GM12878 (cell line): ENCODE data around the gene ATP5F1D. TPM values are rescaled to one million over a fixed set of nuclear protein-coding genes. Genes with fewer than 3 reads are reported as not detected.

ENCODE experiments used
- ATAC-seq: fragments of 200-7000 bp; cut with Tn5 transposase; 3 replicates; pipeline ENCODE4 v1.9.1; 2020; ENCODE audit warnings: mild to moderate bottlenecking, moderate library complexity
- BruUV-seq: library from RNA; stranded (reverse); fragments of 400-500 nt; replicated peaks from 2 replicates; lab custom pipeline; 2021; lab: Mats Ljungman, UMichigan
- CTCF ChIA-PET: fragments of 300-600 bp; sonication (Branson Sonifier 250); formaldehyde crosslinking; extraction: SDS; loops from one replicate; lab custom pipeline; 2021; ENCODE audit warnings: inconsistent platforms; lab: Yijun Ruan, JAX
- POLR2A ChIA-PET: fragments of 350-600 bp; formaldehyde crosslinking; extraction: SDS; loops from one replicate; lab custom pipeline; 2021; ENCODE audit warnings: inconsistent platforms; lab: Charles Lee
- RAD21 ChIA-PET: fragments of 300-600 bp; sonication (Branson Sonifier 250); formaldehyde crosslinking; loops from one replicate; lab custom pipeline; 2023; ENCODE audit warnings: antibody characterized with exemption; ENCODE audit not compliant: unreplicated experiment; lab: Charles Lee
- SMC1A ChIA-PET: fragments of 300-600 bp; sonication (Branson Sonifier 250); formaldehyde crosslinking; loops from one replicate; lab custom pipeline; 2023; ENCODE audit not compliant: unreplicated experiment, uncharacterized antibody; lab: Charles Lee
- DNase-seq: peaks from one replicate; pipeline ENCODE4 v3.0.0-alpha.2; 2011; ENCODE audit warnings: low read depth, low spot score
- FAIRE-seq: peaks from 3 replicates; lab custom pipeline; 2011; peaks lifted over from hg19 to GRCh38; lab: Jason Lieb, UNC
- H2AFZ ChIP-seq: 2 replicates; pipeline ENCODE4 v1.6.0; 2011; ENCODE audit warnings: low read depth, low read length, control low read depth; ENCODE audit not compliant: control insufficient read depth
- H3K27ac ChIP-seq: 2 replicates; pipeline ENCODE4 v1.5.1; 2011; ENCODE audit warnings: control low read depth; ENCODE audit not compliant: control insufficient read depth, insufficient read depth
- H3K27me3 ChIP-seq, 2 experiments: replicated peaks in 1 of 2; 2 replicates each; pipeline versions ENCODE4 v1.6.0 to v1.6.1; 2011; ENCODE audit warnings: low read length in 1 of 2; ENCODE audit not compliant: control insufficient read depth in 2 of 2, insufficient read depth in 2 of 2
- H3K36me3 ChIP-seq, 2 experiments: 2 replicates each; pipeline ENCODE4 v1.5.1; 2011; ENCODE audit warnings: low read length in 1 of 2; ENCODE audit not compliant: control insufficient read depth in 2 of 2, insufficient read depth in 2 of 2
- H3K4me1 ChIP-seq: 2 replicates; pipeline ENCODE4 v1.6.1; 2011; ENCODE audit warnings: mild to moderate bottlenecking, low read length, moderate library complexity, mixed read lengths; ENCODE audit not compliant: control insufficient read depth, insufficient read depth
- H3K4me2 ChIP-seq: 2 replicates; pipeline ENCODE4 v1.6.0; 2011; ENCODE audit warnings: control low read depth; ENCODE audit not compliant: control insufficient read depth, insufficient read depth
- H3K4me3 ChIP-seq: fragments of 200-600 bp; sonication (generic); 2 replicates; pipeline ENCODE4 v1.5.1; 2016
- H3K79me2 ChIP-seq: 2 replicates; pipeline ENCODE4 v1.6.0; 2011; ENCODE audit warnings: low read length; ENCODE audit not compliant: control insufficient read depth, insufficient read depth
- H3K9ac ChIP-seq: 2 replicates; pipeline ENCODE4 v1.8.0; 2011; ENCODE audit warnings: low read length, control low read depth, mixed read lengths; ENCODE audit not compliant: control insufficient read depth, insufficient read depth
- H3K9me3 ChIP-seq: replicated peaks from 3 replicates; pipeline ENCODE4 v1.5.1; 2011; ENCODE audit warnings: mild to moderate bottlenecking, low read length; ENCODE audit not compliant: control insufficient read depth, insufficient read depth
- H4K20me1 ChIP-seq: 2 replicates; pipeline ENCODE4 v1.6.0; 2011; ENCODE audit not compliant: control insufficient read depth, insufficient read depth
- BCL11A ChIP-seq: IDR thresholded peaks from 2 replicates; pipeline ENCODE4 v1.6.1; 2011; ENCODE audit warnings: low read depth, low read length
- ELK1 ChIP-seq: IDR thresholded peaks from 2 replicates; pipeline ENCODE4 v1.6.1; 2012; ENCODE audit warnings: low read depth, low read length, improper control_type of control experiment
- FOS ChIP-seq: IDR thresholded peaks from 3 replicates; pipeline ENCODE4 v1.6.1; 2011; ENCODE audit warnings: borderline replicate concordance; ENCODE audit not compliant: insufficient read length; ENCODE audit errors: extremely low read depth
- FOXM1 ChIP-seq: IDR thresholded peaks from 2 replicates; pipeline ENCODE4 v1.6.1; 2012; ENCODE audit warnings: low read depth, mild to moderate bottlenecking, inconsistent platforms, low read length, moderate library complexity
- HCFC1 ChIP-seq: fragments of 150-350 bp; IDR thresholded peaks from 2 replicates; pipeline ENCODE4 v1.6.1; 2014; ENCODE audit warnings: low read length
- IKZF1 ChIP-seq: fragments of 450-650 bp; conservative IDR thresholded peaks from 2 replicates; pipeline ENCODE4 v1.6.1; 2017; ENCODE audit warnings: antibody characterized with exemption, mild to moderate bottlenecking
- IKZF2 ChIP-seq, 2 experiments: fragments of 450-650 bp; IDR thresholded peaks; 2 replicates each; pipeline ENCODE4 v1.6.1; 2017; ENCODE audit warnings: mild to moderate bottlenecking in 2 of 2, moderate library complexity in 2 of 2
- MTA3 ChIP-seq: IDR thresholded peaks from 2 replicates; pipeline ENCODE4 v1.6.1; 2012; ENCODE audit warnings: low read length, inconsistent platforms, borderline replicate concordance
- MXI1 ChIP-seq: fragments of 150-350 bp; IDR thresholded peaks from 2 replicates; pipeline ENCODE4 v1.6.1; 2011; ENCODE audit warnings: low read depth, mild to moderate bottlenecking, inconsistent platforms, low read length, improper control_type of control experiment
- NFYA ChIP-seq: IDR thresholded peaks from 2 replicates; pipeline ENCODE4 v1.6.1; 2011; ENCODE audit warnings: low read depth, mild to moderate bottlenecking, low read length, improper control_type of control experiment, borderline replicate concordance
- NFYB ChIP-seq: IDR thresholded peaks from 2 replicates; pipeline ENCODE4 v1.6.1; 2011; ENCODE audit warnings: low read depth, mild to moderate bottlenecking, low read length, improper control_type of control experiment, moderate library complexity; ENCODE audit not compliant: insufficient read depth
- PKNOX1 ChIP-seq: fragments of 450-650 bp; IDR thresholded peaks from 2 replicates; pipeline ENCODE4 v1.6.1; 2016; ENCODE audit warnings: mild to moderate bottlenecking
- POLR2AphosphoS2 ChIP-seq: IDR thresholded peaks from 2 replicates; pipeline ENCODE4 v1.6.1; 2011; ENCODE audit warnings: low read depth, mild to moderate bottlenecking, low read length, improper control_type of control experiment, moderate library complexity
- POLR2AphosphoS5 ChIP-seq: IDR thresholded peaks from 2 replicates; pipeline ENCODE4 v1.6.1; 2011; ENCODE audit warnings: mild to moderate bottlenecking, low read length, inconsistent platforms
- RCOR1 ChIP-seq: conservative IDR thresholded peaks from 2 replicates; pipeline ENCODE4 v1.6.1; 2012; ENCODE audit warnings: low read depth, low read length, improper control_type of control experiment
- SMARCA5 ChIP-seq: fragments of 450-650 bp; IDR thresholded peaks from 2 replicates; pipeline ENCODE4 v1.6.1; 2017; ENCODE audit warnings: mild to moderate bottlenecking
- ZNF384 ChIP-seq: IDR thresholded peaks from 2 replicates; pipeline ENCODE4 v1.6.1; 2012; ENCODE audit warnings: low read depth, mild to moderate bottlenecking, low read length, improper control_type of control experiment, borderline replicate concordance
- ZNF622 ChIP-seq: fragments of 450-650 bp; IDR thresholded peaks from 2 replicates; pipeline ENCODE4 v1.6.1; 2017; ENCODE audit warnings: mild to moderate bottlenecking, inconsistent platforms
- whole genome bisulfite sequencing: methylation state at CpG from one replicate; pipeline ENCODE4 v1.1.6; 2016; ENCODE audit warnings: low lambda C conversion rate; ENCODE audit not compliant: insufficient replicate concordance, insufficient coverage; ENCODE audit errors: missing lambda C conversion rate; 5-methylcytosine and 5-hydroxymethylcytosine counted together
- in situ Hi-C: fragments of 300-500 bp; cut with MboI; formaldehyde crosslinking; loops from 9 replicates; pipeline ENCODE4 v1.14.3; 2018; ENCODE audit warnings: mixed read lengths
- intact Hi-C: fragments of 100-400 bp; cut with micrococcal nuclease; formaldehyde crosslinking; loops from one replicate; pipeline ENCODE4 v1.14.2; 2022; ENCODE audit not compliant: unreplicated experiment
- polyA plus RNA-seq, 11 experiments: library from polyadenylated mRNA; depleted of rRNA in 4 of 11; unstranded in 6 of 11; stranded (reverse) in 5 of 11; fragments of >200 nt; fragmentation: Nextera tagmentation in 4 of 11; fragmentation: Illumina TruSeq in 1 of 11; extraction: Ambion mirVana in 4 of 11; extraction: Trizol in 1 of 11; gene quantifications; 1 replicate in 1 of 11; 2 replicates in 10 of 11; pipeline versions ENCODE4 v1.2.1 to v1.2.3, GENCODE V29; 2011 to 2016; ENCODE audit warnings: inconsistent platforms in 2 of 11, missing spikeins in 2 of 11, low read depth in 1 of 11
- total RNA-seq, 4 experiments: library from RNA; depleted of rRNA in 3 of 4; stranded (reverse); fragments of >200 nt in 3 of 4; fragmentation: Illumina TruSeq in 1 of 4; extraction: Trizol in 1 of 4; gene quantifications; 2 replicates each; pipeline versions ENCODE4 v1.2.1 to v1.2.3, GENCODE V29; 2013 to 2021
- TF ChIP-seq, protein P1 (sequence below): fragments of 450-650 bp; IDR thresholded peaks from 2 replicates; pipeline ENCODE4 v1.6.1; 2017; ENCODE audit warnings: mild to moderate bottlenecking
- TF ChIP-seq, protein P2 (sequence below): fragments of 150-350 bp; IDR thresholded peaks from 2 replicates; pipeline ENCODE4 v1.6.1; 2014; ENCODE audit warnings: mild to moderate bottlenecking, low read depth, low read length

The ATP5F1D gene
- total and polyA plus RNA-seq, 10 of the 15 experiments (the other 5 are each of a cell fraction or from before 2014, with no cell fraction given): 7.2 to 357 (median 49.5) TPM

DNA sequence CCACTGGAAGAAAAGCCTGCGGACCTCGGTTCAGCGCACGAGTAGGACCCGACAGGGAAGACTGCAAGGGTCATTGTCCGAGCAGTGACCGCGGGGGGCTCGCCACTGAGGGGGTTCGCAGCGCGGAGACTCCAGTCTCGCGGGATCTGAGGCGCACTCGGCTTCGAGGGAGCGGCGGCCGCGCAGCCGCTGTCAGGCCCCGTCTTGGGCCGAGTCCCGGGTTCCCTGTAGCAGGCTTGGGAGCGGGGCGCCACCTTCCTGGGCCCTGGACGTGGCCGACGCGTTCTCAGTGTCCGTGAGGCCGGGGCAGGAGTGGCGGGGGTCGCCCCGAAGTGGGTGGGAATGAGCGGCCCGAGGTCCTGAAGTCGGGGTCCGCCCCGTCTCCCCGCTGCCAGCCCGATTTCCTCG, 33.3 kb downstream of the ATP5F1D start:
- H4K20me1 ChIP-seq: no peaks in the 10 kb centered on the region; the same call in 1 of the 2 replicates
- H3K27me3 ChIP-seq: no peaks in the 10 kb centered on the region
- H2AFZ ChIP-seq: peak overlapping the region; percentile 11; the same call in 1 of the 2 replicates
- DNase-seq (no peak), FAIRE-seq (no peak), ATAC-seq (no peak)
- peaks cover 63% of the 10 kb centered on the region for H3K79me2 ChIP-seq
- peaks cover 41 to 49% of the 10 kb centered on the region in 2 experiments for H3K36me3 ChIP-seq
- POLR2A ChIA-PET: interaction anchor here (0.6 to 1.2 kb wide), 5 partner anchors 8 to 962 kb away, joined by 3 to 7 read pairs (median 6); no protein-coding TSS in a partner anchor
- H3K4me1 ChIP-seq: peaks cover 26% of the 10 kb centered on the region
- H3K27ac ChIP-seq: peak overlapping the region; percentile 97
- CTCF ChIA-PET: interaction anchor here (1.0 to 1.5 kb wide), 3 partner anchors 8 to 162 kb away, joined by 3 to 8 read pairs (median 6); no protein-coding TSS in a partner anchor
- BruUV-seq: no TSS peak
- H3K9ac ChIP-seq: peak overlapping the region; percentile 96; the same call in 1 of the 2 replicates
- RAD21 ChIA-PET: interaction anchor here (1.0 to 3.9 kb wide), 3 partner anchors 9 to 98 kb away, joined by 5 to 29 read pairs (median 5); no protein-coding TSS in a partner anchor
- intact Hi-C loops (no loop called here), in situ Hi-C loops (loop anchor here (5.0 kb wide), 1 partner anchor 97 kb away; no protein-coding TSS in a partner anchor)
- peak overlapping the region; percentile 85 for H3K4me2 ChIP-seq
- WGBS: 32% methylated on average over 32 of the region's 44 CpGs
- SMC1A ChIA-PET: interaction anchor here (1.0 kb wide), 1 partner anchor 30 kb away, joined by 5 read pairs; no protein-coding TSS in a partner anchor
- H3K4me3 ChIP-seq: peak overlapping the region; percentile 85; the same call in 1 of the 2 replicates
- no peaks in the 10 kb centered on the region for H3K9me3 ChIP-seq
- TF ChIP-seq NFYB (no peak), IKZF2 (IDR thresholded peaks at IDR 0.05) (no peak), FOS (no peak), POLR2AphosphoS5 (no peak; the same call in 1 of the 2 replicates), IKZF1 (no peak), SMARCA5 (no peak), ZNF384 (no peak), ZNF622 (no peak), BCL11A (no peak), POLR2AphosphoS2 (0 out of 2 replicates have a peak, but pooled peaks have one; percentile 12), RCOR1 (no peak), HCFC1 (no peak), ELK1 (no peak), MXI1 (no peak), NFYA (no peak), PKNOX1 (no peak), MTA3 (no peak), FOXM1 (no peak)
- TF ChIP-seq, protein P1, sequence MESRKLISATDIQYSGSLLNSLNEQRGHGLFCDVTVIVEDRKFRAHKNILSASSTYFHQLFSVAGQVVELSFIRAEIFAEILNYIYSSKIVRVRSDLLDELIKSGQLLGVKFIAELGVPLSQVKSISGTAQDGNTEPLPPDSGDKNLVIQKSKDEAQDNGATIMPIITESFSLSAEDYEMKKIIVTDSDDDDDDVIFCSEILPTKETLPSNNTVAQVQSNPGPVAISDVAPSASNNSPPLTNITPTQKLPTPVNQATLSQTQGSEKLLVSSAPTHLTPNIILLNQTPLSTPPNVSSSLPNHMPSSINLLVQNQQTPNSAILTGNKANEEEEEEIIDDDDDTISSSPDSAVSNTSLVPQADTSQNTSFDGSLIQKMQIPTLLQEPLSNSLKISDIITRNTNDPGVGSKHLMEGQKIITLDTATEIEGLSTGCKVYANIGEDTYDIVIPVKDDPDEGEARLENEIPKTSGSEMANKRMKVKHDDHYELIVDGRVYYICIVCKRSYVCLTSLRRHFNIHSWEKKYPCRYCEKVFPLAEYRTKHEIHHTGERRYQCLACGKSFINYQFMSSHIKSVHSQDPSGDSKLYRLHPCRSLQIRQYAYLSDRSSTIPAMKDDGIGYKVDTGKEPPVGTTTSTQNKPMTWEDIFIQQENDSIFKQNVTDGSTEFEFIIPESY: peak; percentile 60; the same call in 1 of the 2 replicates
- TF ChIP-seq, protein P2, sequence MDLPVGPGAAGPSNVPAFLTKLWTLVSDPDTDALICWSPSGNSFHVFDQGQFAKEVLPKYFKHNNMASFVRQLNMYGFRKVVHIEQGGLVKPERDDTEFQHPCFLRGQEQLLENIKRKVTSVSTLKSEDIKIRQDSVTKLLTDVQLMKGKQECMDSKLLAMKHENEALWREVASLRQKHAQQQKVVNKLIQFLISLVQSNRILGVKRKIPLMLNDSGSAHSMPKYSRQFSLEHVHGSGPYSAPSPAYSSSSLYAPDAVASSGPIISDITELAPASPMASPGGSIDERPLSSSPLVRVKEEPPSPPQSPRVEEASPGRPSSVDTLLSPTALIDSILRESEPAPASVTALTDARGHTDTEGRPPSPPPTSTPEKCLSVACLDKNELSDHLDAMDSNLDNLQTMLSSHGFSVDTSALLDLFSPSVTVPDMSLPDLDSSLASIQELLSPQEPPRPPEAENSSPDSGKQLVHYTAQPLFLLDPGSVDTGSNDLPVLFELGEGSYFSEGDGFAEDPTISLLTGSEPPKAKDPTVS: no peak
